Measurements from ENCODE around the gene NRCAM.
A peak's percentile ranks its signal among the peaks of the same experiment; 100 is the strongest.

The NRCAM gene

DNA sequence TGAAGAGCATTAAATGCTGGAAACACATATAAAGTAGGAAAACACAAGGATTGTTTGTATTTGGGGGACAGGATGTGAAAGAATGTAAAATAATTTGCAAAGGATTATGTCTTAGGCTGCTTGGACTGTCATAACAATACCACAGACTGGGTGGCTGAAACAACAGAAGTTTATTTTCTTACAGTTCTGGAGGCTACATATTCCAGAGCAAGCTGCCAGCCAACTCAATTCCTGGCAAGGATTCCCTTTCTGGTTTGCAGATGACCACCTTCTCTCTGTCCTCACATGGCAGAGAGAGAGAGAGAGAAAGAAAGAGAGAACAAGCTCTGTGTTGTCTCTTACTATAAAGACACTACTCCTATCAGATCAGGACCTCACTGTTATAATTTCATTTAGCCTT, 317.3 kb downstream of the NRCAM start:
- no peak for TF ChIP-seq GATA2 (IDR thresholded peaks at IDR 0.05; ENCODE audit: low read depth, low read length)
- no peak for TF ChIP-seq GATA3 (IDR thresholded peaks at IDR 0.05; ENCODE audit: low read depth, low read length)

DNA sequence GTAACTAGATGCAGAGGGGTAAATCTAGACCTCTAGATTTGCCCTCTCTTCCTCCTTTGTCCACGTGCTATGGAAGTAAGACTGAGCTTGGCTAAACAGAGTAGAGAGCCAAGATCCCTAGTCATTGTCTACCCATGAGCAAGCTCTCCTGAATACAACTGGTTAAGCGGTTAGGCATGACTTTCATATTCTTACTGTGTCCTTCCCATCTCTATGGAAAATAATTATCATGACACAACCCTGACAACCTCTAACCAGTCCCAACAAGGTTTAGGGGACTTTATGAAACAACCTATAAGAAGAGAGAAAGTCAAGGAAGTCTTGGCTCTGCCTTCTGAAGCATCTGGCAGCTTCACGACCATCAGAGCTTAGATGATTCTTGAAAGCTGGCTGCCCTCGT, 318.2 kb downstream of the NRCAM start:
- no peak for TF ChIP-seq GATA2 (IDR thresholded peaks at IDR 0.05; ENCODE audit: low read depth, low read length)
- TF ChIP-seq GATA3 (IDR thresholded peaks at IDR 0.05; ENCODE audit: low read depth, low read length), result no peak

DNA sequence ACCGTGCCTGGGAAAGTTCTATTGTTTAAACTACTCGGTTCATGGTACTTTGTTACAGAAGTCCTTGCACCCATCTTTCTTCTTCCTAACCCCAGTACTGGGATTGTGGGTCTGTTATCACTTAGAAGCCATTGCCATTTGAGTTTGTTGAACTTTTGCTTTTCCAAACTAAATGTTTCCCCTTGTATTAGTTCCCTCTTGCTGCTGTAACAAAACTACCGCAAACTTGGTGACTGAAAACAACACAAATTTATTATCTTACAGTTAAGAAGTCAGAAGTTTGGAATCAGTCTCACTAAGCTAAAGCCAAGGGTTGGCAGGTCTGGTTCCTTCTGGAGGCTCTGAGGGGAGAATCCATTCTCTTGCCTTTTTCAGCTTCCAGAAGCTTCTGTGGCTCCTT, 319.2 kb downstream of the NRCAM start:
- TF ChIP-seq GATA3 (IDR thresholded peaks at IDR 0.05; ENCODE audit: low read depth, low read length) (no peak), GATA2 (IDR thresholded peaks at IDR 0.05; ENCODE audit: low read depth, low read length) (no peak)

DNA sequence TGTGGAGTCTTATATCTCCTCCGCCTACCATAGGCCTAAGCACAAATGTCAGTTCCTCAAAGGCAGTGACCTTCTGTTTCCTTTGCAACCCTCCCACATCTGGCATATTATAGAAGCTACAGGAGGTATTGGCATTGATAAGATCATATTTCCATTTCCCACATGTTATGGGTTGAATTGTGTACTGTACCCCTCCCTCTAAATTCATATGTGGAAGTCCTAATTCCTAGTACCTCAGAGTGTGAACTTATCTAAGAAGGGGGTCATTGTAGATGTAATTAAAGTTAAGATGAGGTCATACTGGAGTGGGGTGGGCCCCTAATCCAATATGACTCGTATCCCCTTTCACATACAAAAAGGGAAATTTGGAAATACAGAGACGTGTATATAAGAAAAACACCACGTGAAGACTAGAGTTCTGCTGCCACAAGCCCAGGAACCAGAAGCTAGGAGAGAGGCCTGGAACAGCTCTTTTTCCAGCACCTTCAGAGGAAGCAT, 320.0 kb downstream of the NRCAM start:
- no peak for TF ChIP-seq GATA2 (IDR thresholded peaks at IDR 0.05; ENCODE audit: low read depth, low read length)
- no peak for TF ChIP-seq GATA3 (IDR thresholded peaks at IDR 0.05; ENCODE audit: low read depth, low read length)

DNA sequence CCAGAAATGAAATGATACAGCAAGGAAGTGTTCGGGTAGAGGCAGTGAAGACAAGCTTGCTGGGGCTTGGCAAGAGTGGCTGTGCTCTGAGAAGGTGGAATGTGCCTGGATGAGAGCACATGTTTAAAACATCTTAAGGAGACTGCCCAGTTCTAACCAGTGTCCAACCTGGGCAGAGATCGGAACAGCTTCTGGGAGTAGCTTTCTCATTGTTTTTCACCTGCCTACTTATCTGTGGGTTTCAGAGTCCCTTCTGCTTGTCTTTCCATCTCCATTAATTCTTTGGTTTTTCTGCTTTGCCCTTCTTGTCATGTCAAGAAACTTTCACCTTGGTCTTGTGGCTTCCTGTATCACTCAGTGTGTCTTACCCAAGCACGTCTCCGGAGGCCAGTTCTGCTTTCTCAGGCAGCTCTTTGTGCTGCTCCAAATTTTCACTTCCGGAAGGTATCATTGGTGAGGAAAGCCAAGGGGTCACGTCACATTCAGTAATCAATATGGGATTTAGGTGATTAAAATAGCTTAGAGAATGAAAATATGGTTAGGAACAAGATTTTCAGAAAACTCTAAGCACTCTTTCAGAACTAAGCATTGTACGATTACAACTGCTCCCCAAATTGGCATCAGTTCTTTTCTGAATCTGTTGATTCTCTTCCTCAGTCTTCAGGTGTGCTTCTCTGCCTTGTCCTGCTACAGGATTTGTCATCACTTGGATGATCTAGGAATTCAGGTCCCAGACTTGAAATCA, 320.6 kb downstream of the NRCAM start:
- TF ChIP-seq GATA3 (IDR thresholded peaks at IDR 0.05; ENCODE audit: low read depth, low read length) (no peak), GATA2 (IDR thresholded peaks at IDR 0.05; ENCODE audit: low read depth, low read length) (no peak)

DNA sequence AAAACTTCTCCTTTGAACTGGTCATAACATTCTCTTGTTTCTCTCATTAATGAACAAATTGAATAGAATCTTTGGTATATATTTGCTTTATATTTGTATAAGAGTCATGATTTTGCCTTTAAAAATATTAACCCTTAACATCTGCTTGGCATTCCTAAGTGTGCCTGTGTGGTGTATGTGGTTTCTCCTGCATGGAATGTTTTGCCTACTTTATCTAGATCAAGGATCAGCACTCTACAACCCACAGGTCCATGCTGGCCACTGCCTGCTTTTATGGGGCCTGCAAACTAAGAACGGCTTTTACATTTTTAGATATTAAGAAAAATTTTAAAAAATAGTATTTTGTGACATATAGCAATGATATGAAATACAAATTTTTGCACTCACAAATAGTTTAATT, 321.8 kb downstream of the NRCAM start:
- peak; percentile 38; the same call in 1 of the 2 replicates for TF ChIP-seq GATA2 (IDR thresholded peaks at IDR 0.05; ENCODE audit: low read depth, low read length)
- peak; percentile 42; the same call in 1 of the 2 replicates for TF ChIP-seq GATA3 (IDR thresholded peaks at IDR 0.05; ENCODE audit: low read depth, low read length)

DNA sequence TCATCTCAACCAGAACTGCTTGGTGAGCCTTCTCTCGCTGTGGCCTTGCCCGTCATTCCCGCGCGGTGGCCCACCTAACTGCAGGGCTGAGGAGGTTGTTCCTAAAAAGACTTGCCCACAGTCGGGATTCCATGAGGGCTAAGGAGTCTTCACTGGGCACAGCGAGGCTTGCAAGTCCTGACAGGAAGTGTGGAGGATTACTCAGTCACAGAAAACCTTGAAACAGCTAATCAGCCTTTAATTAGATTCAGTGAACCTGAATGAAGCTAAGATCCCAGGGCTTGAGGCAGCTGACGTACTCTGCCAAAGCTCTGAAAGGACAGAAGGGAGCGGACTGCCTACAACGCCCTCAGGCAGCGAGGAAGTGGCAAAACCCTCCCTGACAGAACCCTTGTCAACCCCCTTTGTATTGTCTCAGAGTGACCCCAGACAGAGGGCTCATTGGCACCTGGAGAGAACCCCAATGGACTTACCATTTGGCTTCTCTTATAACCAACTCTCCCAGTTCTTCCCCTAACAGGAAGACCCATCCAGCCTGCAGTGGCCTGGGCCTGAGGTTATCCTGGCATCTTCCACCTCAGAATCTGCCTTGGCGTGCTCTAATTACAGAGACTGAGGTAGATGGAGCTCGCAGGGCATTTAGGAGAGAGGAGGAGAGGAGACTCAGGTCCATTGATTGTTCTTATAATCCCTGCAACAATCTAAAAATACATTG, 323.5 kb downstream of the NRCAM start:
- TF ChIP-seq GATA2 (IDR thresholded peaks at IDR 0.05; ENCODE audit: low read depth, low read length) (no peak), GATA3 (IDR thresholded peaks at IDR 0.05; ENCODE audit: low read depth, low read length) (no peak)

DNA sequence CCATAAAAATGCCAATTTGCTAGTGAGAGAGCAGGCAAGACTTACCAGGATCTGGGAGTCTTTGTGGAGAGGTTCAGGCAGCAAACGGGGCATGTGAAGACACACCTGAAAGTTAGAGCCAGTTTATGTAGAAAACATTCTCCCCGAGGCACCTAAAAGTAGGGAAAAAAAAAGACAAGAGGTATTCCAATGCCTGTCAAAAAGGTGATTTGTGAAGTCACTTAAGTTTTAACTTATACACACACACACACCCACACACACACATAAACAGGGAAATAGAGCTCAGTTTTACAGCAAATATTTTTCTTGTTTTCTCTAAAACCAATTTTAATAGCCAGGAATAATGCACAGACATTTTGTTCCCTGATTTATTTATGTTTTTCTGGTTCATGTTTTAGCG, 326.0 kb downstream of the NRCAM start, which contains the start of gene LAMB4:
Gene LAMB4, minus strand, starts transcription at position 101 of the 400 bp plus-strand sequence. CDS start 7,197 bp downstream, outside the sequence.
- TF ChIP-seq GATA3 (IDR thresholded peaks at IDR 0.05; ENCODE audit: low read depth, low read length), result no peak
- TF ChIP-seq GATA2 (IDR thresholded peaks at IDR 0.05; ENCODE audit: low read depth, low read length), result no peak

DNA sequence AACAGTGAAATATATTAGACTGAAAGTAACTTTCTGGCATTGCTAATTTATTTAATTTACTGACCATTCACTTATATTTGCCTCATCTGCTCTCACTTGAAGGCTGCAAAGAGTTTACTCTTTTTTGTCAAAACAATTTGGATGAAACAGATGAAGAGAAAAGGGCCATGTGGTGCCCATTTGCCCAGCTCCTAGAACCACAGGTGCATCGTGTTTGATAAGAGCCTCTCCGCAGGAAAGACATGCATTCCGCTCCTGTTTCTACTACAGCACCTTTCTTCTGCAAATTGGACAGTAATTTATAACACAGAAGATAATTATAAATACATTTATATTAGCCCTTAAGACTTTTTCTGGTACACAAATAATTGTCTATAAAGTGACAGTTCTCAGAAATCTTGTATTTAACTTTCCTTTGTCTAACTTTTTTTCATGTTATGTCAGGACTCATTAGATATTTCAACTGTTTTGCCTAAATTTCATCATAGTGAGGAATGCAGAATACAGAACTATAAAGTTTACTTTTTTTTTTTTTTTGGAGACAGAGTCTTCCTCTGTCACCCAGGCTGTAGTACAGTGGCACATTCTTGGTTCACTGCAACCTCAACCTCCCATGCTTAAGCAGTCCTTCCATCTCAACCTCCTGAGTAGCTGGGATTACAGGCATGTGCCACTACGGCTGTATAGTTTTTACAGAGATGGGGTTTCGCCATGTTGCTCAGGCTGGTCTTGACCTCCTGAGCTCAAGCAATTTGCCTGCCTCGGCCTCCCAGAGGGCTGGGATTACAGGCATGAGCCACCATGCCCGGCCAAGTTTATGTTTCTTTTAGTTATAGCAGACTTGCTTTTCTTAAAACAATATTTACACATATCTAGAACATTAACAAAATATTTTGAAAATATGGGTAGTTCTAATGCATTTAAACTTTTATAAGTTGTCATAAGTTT, 326.9 kb downstream of the NRCAM start:
- no peak for TF ChIP-seq GATA3 (IDR thresholded peaks at IDR 0.05; ENCODE audit: low read depth, low read length)
- TF ChIP-seq GATA2 (IDR thresholded peaks at IDR 0.05; ENCODE audit: low read depth, low read length), result no peak

DNA sequence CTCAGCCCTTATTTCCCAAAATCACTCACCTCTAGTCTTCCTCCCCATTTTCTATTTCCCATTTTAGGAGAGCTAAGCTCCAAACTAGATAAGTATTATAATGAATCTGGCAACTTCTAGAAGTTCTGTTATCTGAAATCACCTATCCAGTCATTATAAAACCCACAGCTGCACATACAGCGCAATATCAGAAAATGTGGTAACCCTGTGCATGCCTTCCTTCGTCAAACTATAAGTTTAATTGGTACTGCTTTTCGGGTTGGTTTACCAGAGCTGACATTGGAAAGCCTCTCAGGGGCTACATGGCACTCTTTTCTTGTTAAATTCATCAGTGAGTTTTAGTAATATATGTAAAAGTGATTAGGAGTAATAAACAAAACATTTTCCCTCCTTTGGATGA, 327.7 kb downstream of the NRCAM start:
- TF ChIP-seq GATA3 (IDR thresholded peaks at IDR 0.05; ENCODE audit: low read depth, low read length) (no peak), GATA2 (IDR thresholded peaks at IDR 0.05; ENCODE audit: low read depth, low read length) (no peak)

DNA sequence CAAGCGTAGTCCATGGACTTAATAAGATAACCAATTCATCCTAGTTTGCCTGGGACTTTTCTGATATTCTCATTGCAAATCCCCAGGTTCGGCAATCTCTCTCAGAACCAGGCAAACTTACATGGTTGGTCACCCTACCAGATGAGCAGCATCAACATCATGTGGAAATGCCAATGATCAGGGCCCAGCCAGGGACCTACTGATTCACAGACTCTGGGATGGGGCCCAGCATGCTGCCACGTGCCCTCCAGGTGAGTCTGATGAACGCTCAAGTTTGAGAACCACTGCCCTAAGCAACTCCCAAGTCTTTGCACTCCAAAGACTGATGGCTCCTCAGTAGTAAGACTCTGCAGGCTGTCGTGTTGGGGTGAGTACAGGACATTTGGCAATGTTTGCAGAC, 328.8 kb downstream of the NRCAM start:
- TF ChIP-seq GATA2 (IDR thresholded peaks at IDR 0.05; ENCODE audit: low read depth, low read length) (no peak), GATA3 (IDR thresholded peaks at IDR 0.05; ENCODE audit: low read depth, low read length) (no peak)

DNA sequence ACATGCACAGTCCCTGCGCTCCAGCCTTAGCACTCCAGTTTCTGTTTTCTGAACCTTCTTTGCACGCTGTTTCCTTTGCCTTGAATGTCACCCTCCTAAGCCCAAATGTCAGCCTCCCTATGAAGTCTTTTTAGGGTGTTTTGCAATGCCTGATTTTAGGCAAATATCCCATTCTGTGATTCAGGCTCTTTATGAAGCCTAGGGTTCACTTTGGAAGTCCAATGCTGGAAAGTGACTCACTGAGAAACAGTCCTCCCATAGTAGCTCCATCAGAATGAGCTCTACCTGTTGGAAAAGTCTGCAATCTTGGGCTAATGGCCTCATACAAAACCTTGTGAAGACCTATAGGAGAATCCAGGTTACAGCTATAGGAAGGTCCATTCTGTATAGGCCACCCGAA, 331.4 kb downstream of the NRCAM start:
- TF ChIP-seq GATA3 (IDR thresholded peaks at IDR 0.05; ENCODE audit: low read depth, low read length) (no peak), GATA2 (IDR thresholded peaks at IDR 0.05; ENCODE audit: low read depth, low read length) (no peak)

DNA sequence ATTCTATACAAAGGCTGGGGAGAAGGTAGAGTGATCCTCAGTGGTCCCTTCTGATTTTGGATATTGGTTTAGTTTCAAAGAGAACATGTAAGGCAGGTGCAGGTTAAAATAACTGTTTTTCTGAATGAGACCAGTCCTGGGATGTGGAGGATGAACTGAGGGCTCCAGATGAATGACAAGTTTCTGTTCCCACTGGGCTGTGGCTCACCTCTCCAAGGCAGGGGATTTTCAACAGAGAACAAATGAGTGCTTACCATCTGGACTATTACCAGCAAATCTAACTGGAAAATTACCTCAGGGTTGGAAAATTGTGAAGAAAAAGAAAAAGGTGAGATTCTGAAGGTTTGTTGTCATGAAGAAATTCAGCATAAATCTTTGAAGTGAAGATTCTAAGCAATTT, 334.1 kb downstream of the NRCAM start:
- TF ChIP-seq GATA3 (IDR thresholded peaks at IDR 0.05; ENCODE audit: low read depth, low read length) (no peak), GATA2 (IDR thresholded peaks at IDR 0.05; ENCODE audit: low read depth, low read length) (no peak)

DNA sequence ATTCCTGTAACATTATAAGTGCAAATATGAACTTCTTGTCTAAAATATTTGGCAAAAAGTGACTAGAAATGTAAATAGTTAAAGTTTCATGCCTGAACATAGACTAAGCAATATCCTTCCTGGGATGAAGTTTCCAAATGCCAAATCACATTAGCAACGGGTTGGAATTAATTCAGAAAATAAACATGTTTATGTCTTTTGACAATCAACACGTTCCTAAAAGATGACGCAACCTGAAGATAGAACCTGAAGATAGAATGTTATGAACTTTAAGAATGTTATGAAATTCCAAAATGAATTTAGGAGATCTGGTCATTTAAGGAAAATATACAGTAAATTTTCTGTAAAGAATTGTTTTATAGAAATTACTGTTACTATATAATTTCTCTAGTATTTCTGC, 335.3 kb downstream of the NRCAM start:
- TF ChIP-seq GATA2 (IDR thresholded peaks at IDR 0.05; ENCODE audit: low read depth, low read length) (no peak), GATA3 (IDR thresholded peaks at IDR 0.05; ENCODE audit: low read depth, low read length) (no peak)
